OCI-LY3 (cell line): Measurements from ENCODE around the gene NNT.

Experiments
- EZH2phosphoT487 ChIP-seq: fragments of 200-600 bp; shearing (Covaris generic); IDR thresholded peaks from 2 replicates; pipeline ENCODE4 v1.6.1; 2018; ENCODE audit warnings: antibody characterized with exemption, mixed run types, low read depth
- TF ChIP-seq, protein P1 (sequence below): fragments of 200-600, 300-600 bp; sonication (generic); IDR thresholded peaks from 2 replicates; pipeline ENCODE4 v1.5.1; 2014; ENCODE audit warnings: antibody characterized with exemption, low read length, low read depth

DNA sequence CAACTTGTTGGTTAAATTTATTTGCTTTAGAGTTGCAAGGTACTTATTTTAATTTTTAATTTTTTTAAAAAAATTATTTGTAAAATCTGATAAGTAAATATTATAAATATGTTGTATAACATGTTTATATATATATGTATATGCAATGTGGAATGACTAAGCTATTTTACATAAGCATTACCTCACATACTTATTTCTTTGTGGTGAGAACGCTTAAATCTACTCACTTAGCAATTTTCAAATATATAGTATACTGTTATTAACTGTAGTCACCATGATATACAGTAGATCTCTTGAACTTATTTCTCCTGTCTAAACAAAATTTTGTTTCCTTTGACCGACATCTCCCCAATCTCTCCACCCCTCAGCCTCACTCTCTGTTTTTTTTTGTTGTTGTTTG lies 147.8 kb downstream of the NNT start:
- TF ChIP-seq, protein P1, sequence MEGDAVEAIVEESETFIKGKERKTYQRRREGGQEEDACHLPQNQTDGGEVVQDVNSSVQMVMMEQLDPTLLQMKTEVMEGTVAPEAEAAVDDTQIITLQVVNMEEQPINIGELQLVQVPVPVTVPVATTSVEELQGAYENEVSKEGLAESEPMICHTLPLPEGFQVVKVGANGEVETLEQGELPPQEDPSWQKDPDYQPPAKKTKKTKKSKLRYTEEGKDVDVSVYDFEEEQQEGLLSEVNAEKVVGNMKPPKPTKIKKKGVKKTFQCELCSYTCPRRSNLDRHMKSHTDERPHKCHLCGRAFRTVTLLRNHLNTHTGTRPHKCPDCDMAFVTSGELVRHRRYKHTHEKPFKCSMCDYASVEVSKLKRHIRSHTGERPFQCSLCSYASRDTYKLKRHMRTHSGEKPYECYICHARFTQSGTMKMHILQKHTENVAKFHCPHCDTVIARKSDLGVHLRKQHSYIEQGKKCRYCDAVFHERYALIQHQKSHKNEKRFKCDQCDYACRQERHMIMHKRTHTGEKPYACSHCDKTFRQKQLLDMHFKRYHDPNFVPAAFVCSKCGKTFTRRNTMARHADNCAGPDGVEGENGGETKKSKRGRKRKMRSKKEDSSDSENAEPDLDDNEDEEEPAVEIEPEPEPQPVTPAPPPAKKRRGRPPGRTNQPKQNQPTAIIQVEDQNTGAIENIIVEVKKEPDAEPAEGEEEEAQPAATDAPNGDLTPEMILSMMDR: no peak
- TF ChIP-seq EZH2phosphoT487: no peak
